Panc1 (cell line): ENCODE measurements around the gene MYH14. TPM values are rescaled to one million over a fixed set of nuclear protein-coding genes. Genes with fewer than 3 reads are reported as not detected.

ENCODE experiments used
- ATAC-seq: fragments of 200-7000 bp; cut with Tn5 transposase; 2 replicates; pipeline ENCODE4 v1.9.1; 2020; ENCODE audit warnings: mild to moderate bottlenecking, moderate library complexity
- BruUV-seq: library from RNA; stranded (reverse); fragments of 400-500 nt; replicated peaks from 2 replicates; lab custom pipeline; 2021; lab: Mats Ljungman, UMichigan
- CTCF ChIA-PET: fragments of 300-600 bp; sonication (Branson Sonifier 250); formaldehyde crosslinking; loops from one replicate; lab custom pipeline; 2022; ENCODE audit warnings: antibody characterized with exemption; lab: Charles Lee
- POLR2A ChIA-PET: fragments of 300-600 bp; sonication (Branson Sonifier 250); formaldehyde crosslinking; loops from one replicate; lab custom pipeline; 2022; ENCODE audit warnings: antibody characterized with exemption; lab: Charles Lee
- DNase-seq: peaks from one replicate; pipeline ENCODE4 v3.0.0-alpha.2; 2010; ENCODE audit warnings: low read depth, low spot score
- H3K27ac ChIP-seq: 2 replicates; pipeline ENCODE4 v1.5.1; 2011; ENCODE audit warnings: mild to moderate bottlenecking, low read length, inconsistent platforms
- H3K27me3 ChIP-seq: fragments of 200-500 bp; sonication (Bioruptor generic); 2 replicates; pipeline ENCODE4 v1.6.0; 2014; ENCODE audit warnings: low read length, inconsistent platforms; ENCODE audit not compliant: control insufficient read depth, insufficient read depth
- H3K36me3 ChIP-seq: fragments of 200-500 bp; sonication (Bioruptor generic); 2 replicates; pipeline ENCODE4 v1.5.1; 2014; ENCODE audit warnings: inconsistent platforms, mild to moderate bottlenecking, low read length, moderate library complexity; ENCODE audit not compliant: control insufficient read depth, insufficient read depth
- H3K4me1 ChIP-seq: 2 replicates; pipeline ENCODE4 v1.5.1; 2011; ENCODE audit warnings: inconsistent platforms, mild to moderate bottlenecking, low read length, moderate library complexity; ENCODE audit not compliant: control insufficient read depth, insufficient read depth
- H3K4me3 ChIP-seq, 2 experiments: 2 replicates each; pipeline ENCODE4 v1.5.1; 2011 to 2012; ENCODE audit warnings: low read depth in 2 of 2, low read length in 2 of 2, mild to moderate bottlenecking in 2 of 2, inconsistent platforms in 1 of 2, moderate library complexity in 1 of 2
- H3K9me3 ChIP-seq: fragments of 200-500 bp; sonication (Bioruptor generic); 2 replicates; pipeline ENCODE4 v1.5.1; 2014; ENCODE audit warnings: low read depth, mild to moderate bottlenecking, inconsistent platforms, low read length, moderate library complexity; ENCODE audit not compliant: control insufficient read depth, insufficient read depth
- CTCF ChIP-seq: fragments of 450-650 bp; IDR thresholded peaks from 2 replicates; pipeline ENCODE4 v1.5.1; 2017; ENCODE audit warnings: mild to moderate bottlenecking
- POLR2AphosphoS5 ChIP-seq: IDR thresholded peaks from 2 replicates; pipeline ENCODE4 v1.6.1; 2012; ENCODE audit warnings: mild to moderate bottlenecking, low read depth, low read length, moderate library complexity
- REST ChIP-seq, 2 experiments: IDR thresholded peaks; 2 replicates each; pipeline ENCODE4 v1.6.1; 2011 to 2012; ENCODE audit warnings: low read depth in 2 of 2, control low read depth in 1 of 2, low read length in 1 of 2, mild to moderate bottlenecking in 1 of 2, moderate library complexity in 1 of 2; ENCODE audit not compliant: insufficient read depth in 1 of 2
- SIN3A ChIP-seq: IDR thresholded peaks from 2 replicates; pipeline ENCODE4 v1.6.1; 2012; ENCODE audit warnings: low read depth, mild to moderate bottlenecking, low read length, moderate library complexity, borderline replicate concordance; ENCODE audit not compliant: insufficient read depth
- TCF7L2 ChIP-seq: IDR thresholded peaks from 2 replicates; pipeline ENCODE4 v1.6.1; 2011; ENCODE audit warnings: mild to moderate bottlenecking, low read depth, low read length, inconsistent platforms
- in situ Hi-C: cut with HindIII; loops from 2 replicates; pipeline ENCODE4 v1.10.0; 2016; ENCODE audit warnings: low sequenced_read_pairs, low pct_unique_long_range_greater_than_20kb
- intact Hi-C: fragments of 100-400 bp; cut with micrococcal nuclease; formaldehyde crosslinking; loops from one replicate; pipeline ENCODE4 v1.10.0; 2022; ENCODE audit not compliant: unreplicated experiment
- total RNA-seq: library from RNA; stranded (reverse); gene quantifications from one replicate; pipeline ENCODE4 v1.2.1, GENCODE V29; 2021; ENCODE audit not compliant: unreplicated experiment

The MYH14 gene
- total RNA-seq, 1 experiment from 2014 or later: 23.8 TPM

GRCh38 chr19:50281491-50281890 is 78.1 kb downstream of the MYH14 start:
- Histone ChIP-seq H3K27ac (no peak overlapping the region), H3K36me3 (no peaks in the 10 kb centered on the region), H3K4me3 (no peak overlapping the region), H3K4me1 (no peaks in the 10 kb centered on the region), H3K9me3 (peaks cover 9% of the 10 kb centered on the region; the same call in 1 of the 2 replicates), H3K27me3 (no peaks in the 10 kb centered on the region)
- in situ Hi-C loops: no loop called here
- POLR2A ChIA-PET: no interaction called here
- intact Hi-C loops: no loop called here
- ATAC-seq: no peak
- no TSS peak for BruUV-seq
- DNase-seq: no peak
- CTCF ChIA-PET: no interaction called here
- TF ChIP-seq SIN3A (no peak), POLR2AphosphoS5 (no peak), REST (IDR thresholded peaks at IDR 0.05; ENCODE audit: insufficient read depth in 1 of 2, low read depth in 2 of 2, low read length in 1 of 2) (no peak), CTCF (no peak), TCF7L2 (no peak)

GRCh38 chr19:50285833-50286232 is 82.4 kb downstream of the MYH14 start:
- no TSS peak for BruUV-seq
- in situ Hi-C loops: no loop called here
- no peak for TF ChIP-seq REST (IDR thresholded peaks at IDR 0.05; ENCODE audit: insufficient read depth in 1 of 2, low read depth in 2 of 2, low read length in 1 of 2)
- TF ChIP-seq CTCF: no peak
- TF ChIP-seq SIN3A: no peak
- TF ChIP-seq TCF7L2: no peak
- TF ChIP-seq POLR2AphosphoS5: no peak

More at GRCh38 chr19:50285833-50286232, 82.4 kb downstream of the MYH14 start:
- ATAC-seq (no peak), DNase-seq (no peak)
- intact Hi-C loops: no loop called here
- ChIA-PET CTCF (no interaction called here), POLR2A (no interaction called here)
- H3K27ac ChIP-seq: no peak overlapping the region
- H3K27me3 ChIP-seq: no peaks in the 10 kb centered on the region
- no peaks in the 10 kb centered on the region for H3K36me3 ChIP-seq
- H3K4me1 ChIP-seq: no peaks in the 10 kb centered on the region
- peaks cover 9% of the 10 kb centered on the region; the same call in 1 of the 2 replicates for H3K9me3 ChIP-seq
- no peak overlapping the region for H3K4me3 ChIP-seq
